Right renal pelvis (tissue), 4 donors: Measurements from ENCODE around the gene BAIAP2L2. TPM values are rescaled to one million over a fixed set of nuclear protein-coding genes. Genes with fewer than 3 reads are reported as not detected.

Source experiments
- DNase-seq, 4 donors: peaks; one replicate each; pipeline ENCODE4 v3.0.0-alpha.2; 2013; ENCODE audit warnings: low read depth in 4 of 4, low spot score in 3 of 4, missing footprints in 1 of 4
- polyA plus RNA-seq, 4 donors: library from polyadenylated mRNA; unstranded; fragments of 120-200 nt; gene quantifications; one replicate each; pipeline ENCODE4 v1.2.1, GENCODE V29; 2013; ENCODE audit not compliant: insufficient read length in 4 of 4

BAIAP2L2 gene
- polyA plus RNA-seq, 4 donors = 5.0 to 7.5 (median 6.6) TPM

DNA sequence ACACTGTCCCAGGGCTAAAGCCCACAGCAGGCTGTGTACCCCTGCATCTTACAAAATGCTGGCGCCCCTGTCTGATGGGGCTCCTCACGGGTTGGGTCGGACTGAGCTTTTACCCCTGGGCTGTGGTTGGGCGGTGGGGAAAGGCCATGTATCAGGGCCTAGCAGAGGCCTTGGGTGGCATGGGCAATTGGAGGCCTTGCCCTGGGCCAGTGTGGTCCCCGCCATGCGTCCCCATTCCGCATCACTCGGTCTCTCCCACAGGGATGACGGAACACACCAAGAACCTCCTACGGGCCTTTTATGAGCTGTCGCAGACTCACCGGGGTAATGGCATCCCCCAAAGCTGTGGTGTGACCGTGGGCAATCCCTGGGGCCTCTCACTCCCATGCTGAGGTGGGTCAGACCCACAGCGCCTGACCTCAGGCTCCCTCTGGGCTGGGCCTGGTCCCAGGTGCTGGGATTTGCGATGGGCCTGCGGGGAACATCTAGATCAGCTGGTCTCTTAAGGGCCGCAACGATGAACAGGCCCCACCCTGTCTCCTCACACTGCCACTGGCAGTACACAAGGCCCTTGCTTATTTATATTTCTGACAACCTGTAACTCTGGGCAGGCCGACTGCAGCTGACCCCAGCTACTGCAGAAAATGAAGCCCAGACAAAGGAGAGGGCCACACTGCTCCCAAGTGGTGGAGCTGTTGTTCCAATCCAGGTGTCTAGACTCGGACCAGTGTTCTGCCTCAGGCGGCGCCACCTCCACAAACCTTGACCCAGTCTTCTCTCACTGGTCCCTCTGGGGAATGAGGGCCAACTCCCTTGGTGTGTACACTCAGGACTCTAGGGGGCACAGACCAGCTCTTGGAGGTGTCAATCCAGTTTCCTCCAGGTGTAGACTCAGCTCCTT, 38.8 kb downstream of the BAIAP2L2 start:
- no peak for DNase-seq

DNA sequence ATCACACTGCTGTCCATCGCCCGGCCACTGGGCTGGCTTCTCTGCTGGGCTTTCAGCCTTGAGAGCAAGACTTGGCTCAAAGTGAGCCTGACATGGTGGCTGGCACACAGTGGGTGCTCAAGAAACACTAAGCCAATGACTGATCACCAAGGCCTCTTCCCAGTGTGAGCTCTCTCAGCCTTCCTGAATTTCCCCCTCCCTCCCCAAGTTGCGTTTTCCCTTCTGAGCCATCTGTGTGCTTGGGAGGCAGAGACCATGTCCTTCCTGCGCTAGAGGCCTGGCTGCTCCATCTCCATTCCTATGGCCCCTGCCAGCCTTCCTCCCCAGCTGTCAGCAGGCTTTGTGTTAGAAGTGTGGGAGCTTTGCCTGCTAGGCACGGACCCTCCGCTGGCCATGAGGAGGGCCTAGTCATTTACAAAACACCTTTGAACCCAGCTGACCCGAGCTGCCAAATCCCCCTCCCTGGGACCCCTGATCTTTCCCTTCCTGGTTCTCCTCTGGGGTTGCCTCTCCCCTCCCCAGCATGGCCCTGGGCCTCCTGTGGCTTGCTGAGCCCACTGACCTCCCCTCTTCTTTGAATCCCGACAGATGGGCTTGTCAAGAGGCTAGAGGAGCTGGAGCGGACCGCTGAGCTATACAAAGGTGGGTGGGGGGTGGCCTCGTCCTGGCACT, 40.1 kb downstream of the BAIAP2L2 start:
- no peak for DNase-seq

DNA sequence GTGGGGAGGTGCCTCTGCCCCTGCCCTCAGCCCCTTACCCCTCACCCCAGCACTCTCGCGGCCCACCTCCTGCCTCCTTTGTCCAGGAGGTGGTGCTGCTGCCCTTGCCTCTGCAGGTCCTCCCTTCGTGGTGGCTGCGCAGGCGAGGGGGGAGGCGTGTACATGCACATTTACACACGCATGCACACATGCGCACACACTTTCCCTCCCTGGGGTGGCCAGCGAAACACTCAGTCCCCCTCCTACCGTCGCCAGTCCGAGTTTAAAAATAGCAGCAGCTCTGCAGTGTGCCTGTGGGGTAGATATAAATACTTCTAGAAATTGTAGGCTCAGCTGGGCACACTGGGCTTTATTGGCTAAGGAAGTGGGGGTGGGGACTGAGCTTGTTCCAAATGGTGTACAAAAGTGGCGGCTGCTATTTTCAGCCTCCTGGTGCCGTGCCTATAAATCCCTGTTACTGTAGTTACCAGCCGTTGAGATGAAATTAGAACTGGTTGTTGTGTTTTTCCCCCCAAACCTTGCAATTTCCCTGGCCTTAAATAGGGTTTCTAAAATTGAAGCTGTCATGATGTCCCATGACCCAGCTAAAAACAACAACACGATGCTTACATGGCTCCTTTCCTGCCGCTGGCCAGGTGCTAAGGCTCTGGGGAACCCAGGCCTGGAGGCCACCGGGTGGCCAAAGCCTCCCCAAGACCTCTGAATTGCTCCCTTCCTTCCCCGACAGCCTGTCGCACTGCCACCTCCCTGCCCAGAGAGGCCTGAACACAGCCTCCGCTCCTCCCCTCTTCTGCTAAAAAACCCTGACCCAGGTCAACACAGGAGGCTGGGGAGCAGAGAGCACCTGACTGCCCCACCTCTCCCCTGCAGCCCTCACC, 40.9 kb downstream of the BAIAP2L2 start:
- no peak for DNase-seq

DNA sequence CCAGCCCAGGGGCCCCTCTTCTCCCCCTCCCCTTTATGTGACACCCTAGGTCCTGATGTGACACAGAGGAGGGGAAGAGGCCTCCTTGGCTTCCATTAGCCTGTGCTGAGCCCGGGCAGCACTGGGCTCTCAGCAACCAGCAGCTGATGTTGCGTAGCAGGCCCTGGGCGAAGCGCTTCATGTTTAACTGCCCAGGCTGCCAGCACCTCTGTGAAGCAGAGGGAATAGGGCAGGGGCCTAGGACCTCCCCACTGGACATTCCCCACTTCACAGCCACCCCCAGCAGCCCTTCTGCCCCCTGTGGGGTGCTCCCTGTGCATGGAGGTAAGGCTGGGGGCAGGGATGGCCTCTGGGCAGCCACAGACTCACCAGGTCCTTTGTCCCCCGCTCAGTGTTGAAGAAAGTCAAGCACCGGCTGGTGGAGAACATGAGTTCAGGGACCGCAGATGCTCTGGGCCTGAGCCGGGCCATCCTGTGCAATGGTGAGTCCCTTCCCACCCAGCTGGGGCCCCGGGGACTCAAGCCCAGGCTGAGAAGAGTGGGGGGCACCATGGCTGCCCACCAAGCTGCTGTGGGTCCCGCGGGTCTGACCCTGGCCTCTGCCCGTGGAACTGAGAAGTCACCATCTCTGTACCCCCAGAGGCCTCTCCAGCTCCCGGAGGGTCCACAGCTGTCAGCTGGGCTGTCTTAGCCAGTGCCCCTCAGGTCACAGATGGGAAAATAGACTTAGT, 41.7 kb downstream of the BAIAP2L2 start:
- DNase-seq = no peak

DNA sequence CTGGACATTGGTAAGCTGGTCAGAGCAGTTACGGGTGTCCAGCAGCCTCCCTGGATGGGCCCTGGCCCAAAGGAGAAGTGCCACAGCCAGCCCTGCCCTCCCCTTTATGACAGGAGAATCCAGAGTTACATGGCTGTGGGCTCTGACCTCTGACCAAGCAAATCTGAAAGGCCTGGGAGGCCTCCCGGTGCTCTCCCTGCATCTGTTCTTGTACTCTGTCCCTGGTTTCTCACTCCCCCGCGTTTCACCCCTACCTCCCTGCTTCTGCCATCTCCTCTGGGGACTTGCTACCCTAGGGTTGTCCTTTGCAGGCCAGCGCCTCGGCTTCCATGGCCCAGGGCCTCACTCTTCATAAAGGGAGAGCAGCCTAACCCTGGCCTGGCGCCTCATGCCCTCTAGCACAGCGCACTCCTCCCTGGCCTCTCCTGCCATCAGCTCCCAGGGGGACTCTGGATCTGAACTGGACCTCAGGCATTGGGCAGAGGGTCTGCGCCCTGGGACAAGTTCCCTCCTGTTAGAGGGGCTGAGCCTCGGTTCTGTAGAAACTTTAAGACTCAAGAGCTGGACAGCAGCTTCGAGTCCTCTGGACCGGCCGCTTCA, 42.6 kb downstream of the BAIAP2L2 start:
- DNase-seq = no peak

DNA sequence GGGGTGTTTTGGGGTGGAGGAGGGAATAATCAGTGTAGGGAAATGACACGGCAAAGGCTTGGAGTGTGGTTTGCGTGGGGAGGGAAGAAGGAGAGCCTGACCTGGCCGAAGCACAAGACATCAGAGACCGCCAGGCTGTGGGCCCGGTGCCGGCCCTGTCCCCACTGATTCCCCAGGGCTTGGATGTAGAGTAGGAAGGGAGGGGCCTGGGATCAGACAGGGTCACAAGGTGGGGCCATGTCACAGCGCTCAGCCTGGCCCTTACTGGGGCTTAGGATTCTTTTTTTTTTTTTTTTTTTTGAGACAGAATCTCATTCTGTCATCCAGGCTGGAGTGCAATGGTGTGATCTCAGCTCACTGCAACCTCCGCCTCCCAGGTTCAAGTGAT, 43.5 kb downstream of the BAIAP2L2 start:
- DNase-seq = no peak

DNA sequence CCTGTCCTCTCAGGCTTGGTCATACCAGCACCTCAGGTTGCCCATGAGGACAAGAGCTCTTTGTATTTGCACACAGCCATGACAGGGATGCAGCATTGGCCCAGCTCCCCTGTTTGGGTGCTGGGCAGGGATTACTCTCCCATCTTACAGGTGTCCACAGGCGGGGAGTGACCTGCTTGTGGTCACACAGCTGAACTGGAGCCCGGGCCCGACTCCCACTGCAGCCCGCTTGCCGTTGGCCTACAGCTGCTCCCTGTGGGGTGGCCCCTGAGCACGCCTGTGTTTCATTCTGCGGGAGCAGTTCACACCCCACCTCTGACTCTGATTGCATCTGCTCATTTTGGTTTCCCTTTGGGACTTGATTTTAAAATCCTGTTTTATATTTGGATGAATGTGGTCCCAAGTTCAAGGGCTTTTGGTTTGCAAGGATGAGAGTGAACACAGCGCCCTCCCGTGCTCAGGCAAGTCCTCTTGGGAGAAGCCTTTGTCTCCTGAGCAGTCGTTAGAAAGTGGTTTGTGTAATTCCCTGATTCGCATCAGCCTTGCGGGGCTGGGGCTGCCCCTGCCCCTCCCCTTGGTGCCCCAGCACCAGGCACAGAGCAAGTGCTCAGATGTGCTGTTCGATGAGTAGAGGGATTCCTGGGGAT, 44.0 kb downstream of the BAIAP2L2 start:
- DNase-seq = no peak

DNA sequence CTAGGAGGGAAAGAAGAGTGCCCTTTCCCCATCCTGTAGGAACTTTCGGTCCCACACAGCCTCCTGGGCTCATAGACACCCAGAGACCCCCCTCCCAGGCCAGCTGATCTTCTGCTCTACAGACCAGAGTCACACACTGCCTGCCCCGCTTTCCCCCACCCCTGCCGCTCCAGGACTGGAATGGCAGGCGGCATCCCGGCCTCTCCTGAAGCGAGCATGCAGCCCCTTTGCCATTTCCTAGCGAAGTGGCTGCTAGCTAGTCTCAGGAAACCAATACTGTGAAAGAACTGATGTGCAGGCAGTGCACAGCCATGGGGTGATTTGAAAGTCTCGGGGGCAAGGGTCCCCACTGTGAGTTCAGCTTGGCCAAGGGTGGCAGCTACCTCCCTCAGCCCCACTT, 44.9 kb downstream of the BAIAP2L2 start:
- no peak for DNase-seq

DNA sequence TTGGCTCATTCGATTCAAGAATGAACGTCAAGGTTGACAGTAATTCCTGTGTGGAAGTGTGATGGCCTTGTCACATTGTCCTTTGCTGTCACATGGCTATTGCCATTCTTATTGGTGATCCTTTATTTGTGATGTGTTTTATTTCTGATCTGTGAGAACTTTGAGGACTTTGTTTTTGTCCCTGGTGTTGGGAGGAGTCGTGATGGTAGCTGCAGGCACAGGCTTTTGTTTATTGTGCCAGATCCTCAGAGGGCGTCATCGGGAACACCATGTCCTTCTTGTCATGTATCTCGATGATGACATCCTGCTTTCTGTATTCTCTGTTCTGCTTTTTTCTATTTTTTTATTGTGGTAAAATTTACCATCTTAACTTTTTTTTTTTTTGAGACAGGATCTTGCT, 47.7 kb downstream of the BAIAP2L2 start:
- no peak for DNase-seq

DNA sequence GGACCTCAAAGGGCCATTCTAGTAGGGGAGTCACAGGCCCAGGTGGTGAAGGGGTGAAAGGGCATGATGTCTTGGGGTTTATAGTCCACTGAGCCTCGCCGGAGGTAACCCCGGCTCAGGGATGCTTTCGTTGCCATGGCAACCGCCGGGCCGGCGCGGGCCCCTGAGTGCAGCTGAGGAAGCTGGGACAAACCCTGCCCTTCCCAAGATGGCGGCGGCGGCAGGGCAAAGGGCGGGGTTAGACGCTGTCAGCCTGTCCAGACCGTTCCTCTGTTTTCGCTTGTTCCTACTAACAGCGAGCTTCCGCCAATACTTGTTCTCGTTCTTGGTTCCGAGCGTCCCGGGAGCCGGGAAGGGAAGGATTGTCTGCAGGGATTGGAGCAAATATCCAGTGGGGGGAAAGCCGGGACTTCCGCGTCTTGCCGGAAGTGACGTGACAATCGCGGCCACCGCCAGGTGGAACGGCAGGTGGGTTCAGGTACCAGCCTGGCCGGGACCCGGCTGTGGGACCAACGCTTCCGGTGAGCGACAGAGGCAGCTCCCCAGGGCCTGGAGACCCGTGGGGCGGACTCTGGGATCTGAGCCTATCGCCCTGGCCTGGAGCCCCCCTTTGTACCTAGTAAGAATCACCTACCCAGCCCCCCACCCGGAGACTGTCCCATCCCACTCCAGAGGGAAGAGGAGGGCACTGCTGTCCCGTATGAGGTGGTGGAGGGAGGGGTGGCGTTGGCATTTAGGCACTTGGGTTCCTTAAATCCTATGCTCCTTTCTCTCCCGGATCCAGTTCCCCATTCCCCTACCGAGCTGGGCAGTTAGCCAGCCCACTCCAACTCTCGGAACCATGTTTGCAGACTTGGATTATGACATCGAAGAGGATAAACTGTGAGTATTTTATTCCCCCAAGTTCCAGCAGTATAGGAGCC, 53.3 kb downstream of the BAIAP2L2 start, which contains the start of gene PICK1:
Gene PICK1 (plus strand): TSS at position 436 of the 923 bp plus-strand sequence. CDS start 406 bp downstream, at position 842.
- peak; percentile 81 to 87 (median 86) for DNase-seq

DNA sequence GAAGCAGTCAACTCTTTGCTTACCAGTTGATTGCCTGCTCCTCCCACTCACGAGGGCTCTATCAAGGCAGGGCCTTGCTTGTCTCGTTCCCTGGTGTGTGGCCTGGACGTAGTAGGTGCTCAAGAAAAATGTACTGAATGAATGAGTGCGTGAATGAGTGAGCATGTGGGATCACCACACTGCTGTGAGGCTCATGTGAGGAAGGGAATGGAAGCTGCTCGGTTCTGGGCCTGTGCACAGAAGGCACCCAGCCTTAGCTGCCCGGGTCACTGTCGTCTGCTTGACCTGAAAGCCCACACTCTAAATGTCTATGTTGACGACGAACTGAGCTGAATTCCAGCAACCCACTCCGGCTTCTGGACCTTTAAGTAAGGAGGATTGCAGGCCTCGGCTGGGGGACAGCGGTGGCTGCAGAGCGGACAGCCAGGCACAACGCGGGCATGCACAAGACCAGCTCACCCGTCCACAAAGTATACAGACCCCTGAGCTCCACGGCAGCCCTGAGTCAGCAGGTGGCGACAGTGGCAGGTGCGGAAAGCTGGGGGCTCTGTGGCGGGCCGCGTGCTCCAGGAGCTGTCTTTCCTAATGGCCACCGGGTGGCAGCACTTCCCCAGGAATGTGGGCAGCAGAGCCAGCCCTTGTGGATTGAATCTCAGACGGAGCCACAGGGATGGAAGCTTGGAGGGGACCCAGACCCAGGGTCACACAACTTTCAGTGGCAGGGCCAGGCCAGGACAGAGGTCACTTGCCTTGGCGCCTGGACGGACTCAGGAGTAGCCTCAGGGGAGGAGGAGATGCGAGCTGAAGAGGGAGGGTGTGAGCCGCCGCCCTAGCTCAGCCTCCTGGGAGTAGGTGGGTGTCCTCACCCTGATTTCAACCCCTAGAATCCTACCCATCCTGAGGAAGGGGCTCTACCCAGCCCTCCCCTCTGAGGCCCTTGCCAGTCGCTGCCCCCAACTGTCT, 58.3 kb downstream of the BAIAP2L2 start:
- peak; percentile 60 to 77 (median 72) for DNase-seq

DNA sequence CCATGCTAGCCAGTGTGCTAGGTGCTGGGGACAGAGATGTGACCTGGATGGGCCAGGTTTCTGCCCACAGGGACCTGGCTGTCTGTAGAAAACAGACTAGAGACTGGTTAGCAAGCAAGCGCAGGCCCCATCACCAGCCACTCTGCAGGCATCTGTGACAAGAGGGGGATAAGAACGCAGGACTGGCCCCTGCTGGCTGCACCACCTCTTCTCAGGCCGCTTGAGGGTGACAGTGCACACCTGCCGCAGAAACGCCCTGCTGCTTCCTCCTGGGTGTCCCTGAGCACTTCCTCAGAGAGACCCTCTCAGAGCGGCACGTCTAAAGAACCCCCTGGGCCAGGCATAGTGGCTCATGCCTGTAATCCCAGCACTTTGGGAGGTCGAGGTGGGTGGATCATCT, 59.2 kb downstream of the BAIAP2L2 start:
- DNase-seq = no peak

DNA sequence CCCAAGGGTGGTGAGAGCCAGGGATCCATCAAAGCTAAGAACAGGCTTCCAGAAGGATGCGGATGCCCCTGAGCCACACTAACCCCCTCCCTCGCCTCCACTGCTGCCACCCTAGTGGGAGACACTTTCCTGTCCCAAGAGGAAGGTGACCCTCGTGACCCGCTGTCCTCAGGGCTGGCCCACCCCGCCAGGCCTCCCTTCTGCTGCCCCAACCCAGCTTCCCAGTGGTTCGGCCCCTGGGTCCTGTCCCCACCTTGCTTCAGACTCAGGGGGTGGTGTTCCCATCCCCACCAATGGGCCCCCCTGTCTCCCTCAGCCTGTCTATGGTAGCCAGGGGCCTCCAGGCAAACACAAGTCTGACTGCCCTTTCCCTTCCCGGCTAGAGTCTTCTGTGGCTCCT, 59.8 kb downstream of the BAIAP2L2 start:
- DNase-seq = no peak

DNA sequence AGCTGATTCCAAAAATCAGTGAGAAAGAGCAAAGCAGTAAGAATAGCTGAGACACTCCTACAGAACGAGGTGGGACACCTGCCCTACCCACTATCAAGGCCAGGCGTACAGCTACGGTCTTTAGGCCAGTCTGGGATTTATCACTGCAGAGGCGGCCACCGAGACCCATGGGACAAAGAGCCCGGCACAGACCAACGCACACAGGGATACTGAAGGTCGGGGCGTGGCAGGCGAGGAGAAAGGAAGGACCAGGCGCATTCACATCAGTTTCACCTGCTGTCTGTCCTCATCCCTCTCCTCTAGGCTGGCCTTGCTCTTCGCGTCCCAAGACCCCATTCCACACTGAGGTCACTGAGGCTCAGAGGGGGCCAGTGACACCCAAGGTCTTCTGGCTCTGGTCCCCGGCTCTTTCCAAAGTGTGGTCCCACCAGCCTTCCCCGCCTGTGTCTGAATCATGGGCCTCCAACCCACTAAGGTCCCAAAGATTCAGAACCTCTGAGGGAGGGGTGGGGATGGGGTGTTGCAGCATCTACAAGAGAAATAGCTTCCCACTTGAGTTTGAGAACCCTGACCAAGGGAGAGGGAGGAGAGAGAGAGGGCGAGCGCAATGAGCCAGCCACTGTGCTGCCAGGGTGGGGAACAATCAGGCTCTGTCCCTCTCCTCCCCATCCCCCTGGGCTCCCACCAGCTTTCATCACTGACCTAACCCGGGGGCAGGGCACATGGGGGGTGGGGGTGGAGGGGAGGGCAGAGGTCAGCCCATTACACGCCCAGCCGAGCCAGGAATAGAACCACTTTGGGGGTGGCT, 60.5 kb downstream of the BAIAP2L2 start:
- DNase-seq = no peak

DNA sequence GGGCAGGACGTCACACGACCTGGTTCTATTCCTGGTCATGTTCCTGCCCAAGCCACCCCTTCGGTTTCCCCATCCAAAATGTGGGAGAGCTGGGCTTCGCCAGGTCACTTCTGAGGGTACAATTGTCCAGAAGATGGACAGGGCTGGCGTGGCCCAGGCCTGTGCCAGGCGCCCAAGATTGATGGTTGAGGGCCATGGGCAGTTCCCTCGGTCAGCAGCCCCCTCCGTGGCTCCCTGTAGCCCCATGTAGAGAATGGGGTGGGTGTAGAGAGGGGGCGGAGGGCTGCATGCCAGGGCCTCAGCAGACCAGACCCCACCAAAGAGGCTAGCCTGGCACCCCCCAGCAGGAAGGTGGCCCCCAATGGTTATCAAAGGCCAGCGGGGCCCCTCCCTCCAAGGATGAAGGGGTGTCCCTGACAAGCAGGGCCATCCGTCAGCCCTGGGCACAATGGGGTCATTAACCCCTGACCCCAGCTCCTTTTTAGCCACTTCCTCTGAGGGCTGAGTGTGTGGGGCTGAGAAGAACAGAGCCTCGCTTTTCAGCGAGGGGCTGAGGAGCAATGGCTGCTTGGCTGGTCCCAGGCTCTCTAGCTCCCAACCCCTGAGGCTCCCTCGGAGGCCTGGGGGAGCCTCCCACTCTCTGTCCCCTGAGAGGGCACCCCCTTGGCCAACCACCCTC, 64.3 kb downstream of the BAIAP2L2 start:
- DNase-seq = no peak
